Bronchial epithelial cell (primary cell): ENCODE measurements around the gene MLH1. TPM values are rescaled to one million over a fixed set of nuclear protein-coding genes. Genes with fewer than 3 reads are reported as not detected.

Experiments used
- DNase-seq: peaks from one replicate; pipeline ENCODE4 v3.0.0-alpha.2; 2010; ENCODE audit warnings: low read depth
- FAIRE-seq: peaks from 2 replicates; lab custom pipeline; 2011; peaks lifted over from hg19 to GRCh38; lab: Jason Lieb, UNC
- H3K27me3 ChIP-seq: 2 replicates; pipeline ENCODE4 v1.5.1; 2011; ENCODE audit warnings: low read length; ENCODE audit not compliant: control insufficient read depth, insufficient read depth
- H3K36me3 ChIP-seq: 2 replicates; pipeline ENCODE4 v1.5.1; 2011; ENCODE audit warnings: low read length; ENCODE audit not compliant: control insufficient read depth, insufficient read depth
- H3K4me3 ChIP-seq: 2 replicates; pipeline ENCODE4 v1.5.1; 2011; ENCODE audit warnings: mild to moderate bottlenecking, low read depth, low read length, control low read depth
- total RNA-seq: library from RNA; depleted of rRNA; stranded (reverse); fragments of >200 nt; gene quantifications from 2 replicates; pipeline ENCODE4 v1.2.1, GENCODE V29; 2014
- TF ChIP-seq, protein P1 (sequence below): IDR thresholded peaks from 2 replicates; pipeline ENCODE4 v1.5.1; 2011; ENCODE audit warnings: mild to moderate bottlenecking, moderate library complexity, low read length, control low read depth, inconsistent platforms; ENCODE audit not compliant: insufficient read depth, severe bottlenecking

The MLH1 gene
- total RNA-seq, 1 donor from 2014 or later: 28.7 TPM

DNA sequence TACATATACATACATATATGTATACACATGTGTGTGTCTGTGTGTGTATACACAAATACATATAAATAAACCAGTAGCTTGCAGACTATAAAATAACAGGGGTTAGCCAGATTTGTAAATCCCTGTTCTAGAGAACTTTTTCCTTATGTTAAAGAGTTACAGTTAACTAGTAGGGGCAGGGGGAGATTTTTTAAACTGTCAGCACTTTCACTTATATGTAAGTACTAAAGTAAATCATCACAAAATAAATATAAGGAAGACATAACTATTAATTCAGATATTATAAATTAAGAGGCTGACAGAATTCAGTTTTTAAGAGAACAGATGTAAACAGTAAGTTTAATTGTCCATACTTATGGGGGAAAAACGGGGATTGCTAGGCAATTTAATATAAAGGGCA is 107.1 kb downstream of the MLH1 start:
- no peak overlapping the region for H3K4me3 ChIP-seq
- H3K27me3 ChIP-seq: no peaks in the 10 kb centered on the region
- DNase-seq: no peak
- no peak for FAIRE-seq
- peaks cover 1% of the 10 kb centered on the region for H3K36me3 ChIP-seq
- TF ChIP-seq, protein P1, sequence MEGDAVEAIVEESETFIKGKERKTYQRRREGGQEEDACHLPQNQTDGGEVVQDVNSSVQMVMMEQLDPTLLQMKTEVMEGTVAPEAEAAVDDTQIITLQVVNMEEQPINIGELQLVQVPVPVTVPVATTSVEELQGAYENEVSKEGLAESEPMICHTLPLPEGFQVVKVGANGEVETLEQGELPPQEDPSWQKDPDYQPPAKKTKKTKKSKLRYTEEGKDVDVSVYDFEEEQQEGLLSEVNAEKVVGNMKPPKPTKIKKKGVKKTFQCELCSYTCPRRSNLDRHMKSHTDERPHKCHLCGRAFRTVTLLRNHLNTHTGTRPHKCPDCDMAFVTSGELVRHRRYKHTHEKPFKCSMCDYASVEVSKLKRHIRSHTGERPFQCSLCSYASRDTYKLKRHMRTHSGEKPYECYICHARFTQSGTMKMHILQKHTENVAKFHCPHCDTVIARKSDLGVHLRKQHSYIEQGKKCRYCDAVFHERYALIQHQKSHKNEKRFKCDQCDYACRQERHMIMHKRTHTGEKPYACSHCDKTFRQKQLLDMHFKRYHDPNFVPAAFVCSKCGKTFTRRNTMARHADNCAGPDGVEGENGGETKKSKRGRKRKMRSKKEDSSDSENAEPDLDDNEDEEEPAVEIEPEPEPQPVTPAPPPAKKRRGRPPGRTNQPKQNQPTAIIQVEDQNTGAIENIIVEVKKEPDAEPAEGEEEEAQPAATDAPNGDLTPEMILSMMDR: no peak

Other genes starting within 250 kb of the MLH1 start
- gene DCLK3, start 229.0 kb upstream of the MLH1 start, total RNA-seq: not detected in 2 replicates
- 0.53 and 1.0 TPM in 2 replicates for gene TRANK1, start 48.5 kb upstream of the MLH1 start, total RNA-seq
- gene EPM2AIP1, start 387 bp upstream of the MLH1 start, total RNA-seq: 6.1 and 7.2 TPM in 2 replicates
- 67.7 and 113 TPM in 2 replicates for gene LRRFIP2, start 181.1 kb downstream of the MLH1 start, total RNA-seq
- gene GOLGA4, start 249.8 kb downstream of the MLH1 start, total RNA-seq: 73.5 and 88.5 TPM in 2 replicates